ENCODE measurements around the gene ZBTB7C. TPM values are rescaled to one million over a fixed set of nuclear protein-coding genes. Genes with fewer than 3 reads are reported as not detected.

Gene ZBTB7C
- total RNA-seq, 1 experiment from 2014 or later, result 0.18 TPM

- H3K27me3 ChIP-seq (replicated peaks; ENCODE audit: control insufficient read depth, insufficient read depth, low read length), result no peaks in the 10 kb centered on the region
Observed at GRCh38 chr18:48419277-48420022, 10.3 kb upstream of the ZBTB7C start.

GRCh38 chr18:48418539-48419276 lies 9.5 kb upstream of the ZBTB7C start:
- Histone ChIP-seq H3K4me1 (no peaks in the 10 kb centered on the region), H3K27me3 (replicated peaks; ENCODE audit: control insufficient read depth, insufficient read depth, low read length) (no peaks in the 10 kb centered on the region), H3K36me3 (ENCODE audit: control insufficient read depth, insufficient read depth, low read length) (no peaks in the 10 kb centered on the region), H3K9me3 (no peaks in the 10 kb centered on the region), H3K4me3 (ENCODE audit: low read depth, low read length) (no peak overlapping the region)
- Mint-ChIP-seq H3K4me1 (ENCODE audit: low read depth, unreplicated experiment) (no peaks in the 10 kb centered on the region), H3K4me3 (ENCODE audit: unreplicated experiment) (no peak overlapping the region), H3K9me3 (ENCODE audit: unreplicated experiment) (no peaks in the 10 kb centered on the region), H3K27ac (ENCODE audit: unreplicated experiment) (no peak overlapping the region), H3K27me3 (ENCODE audit: insufficient read depth, unreplicated experiment) (peaks cover 22% of the 10 kb centered on the region), H3K36me3 (ENCODE audit: insufficient read depth, unreplicated experiment) (no peaks in the 10 kb centered on the region)
- no peak for TF ChIP-seq CTCF (IDR thresholded peaks at IDR 0.05; ENCODE audit: insufficient read depth in 1 of 2, low read depth in 1 of 2, low read length in 1 of 2, severe bottlenecking in 1 of 2, unreplicated experiment in 1 of 2)
- no peak for DNase-seq
- ChIA-PET CTCF (no interaction called here), POLR2A (no interaction called here)
- intact Hi-C loops (cut with micrococcal nuclease; ENCODE audit: unreplicated experiment), result no loop called here
- BruUV-seq (replicated peaks), result no TSS peak

More at GRCh38 chr18:48419277-48420022, 10.3 kb upstream of the ZBTB7C start:
- no peaks in the 10 kb centered on the region for H3K36me3 ChIP-seq (ENCODE audit: control insufficient read depth, insufficient read depth, low read length)
- DNase-seq, result peak in 1 of 2 experiments; percentile 12
- no peak overlapping the region for H3K4me3 ChIP-seq (ENCODE audit: low read depth, low read length)
- CTCF ChIA-PET, result no interaction called here
- peaks cover 24% of the 10 kb centered on the region for H3K27me3 Mint-ChIP-seq (ENCODE audit: insufficient read depth, unreplicated experiment)
- no peaks in the 10 kb centered on the region for H3K9me3 ChIP-seq
- H3K4me1 Mint-ChIP-seq (ENCODE audit: low read depth, unreplicated experiment), result no peaks in the 10 kb centered on the region
- TF ChIP-seq CTCF (IDR thresholded peaks at IDR 0.05; ENCODE audit: insufficient read depth in 1 of 2, low read depth in 1 of 2, low read length in 1 of 2, severe bottlenecking in 1 of 2, unreplicated experiment in 1 of 2), result peak in 1 of 2 experiments; percentile 16
- H3K4me1 ChIP-seq, result no peaks in the 10 kb centered on the region
- no TSS peak for BruUV-seq (replicated peaks)
- POLR2A ChIA-PET, result no interaction called here
- H3K27ac Mint-ChIP-seq (ENCODE audit: unreplicated experiment), result no peak overlapping the region
- H3K36me3 Mint-ChIP-seq (ENCODE audit: insufficient read depth, unreplicated experiment), result no peaks in the 10 kb centered on the region
- H3K4me3 Mint-ChIP-seq (ENCODE audit: unreplicated experiment), result no peak overlapping the region
- intact Hi-C loops (cut with micrococcal nuclease; ENCODE audit: unreplicated experiment), result no loop called here
- no peaks in the 10 kb centered on the region for H3K9me3 Mint-ChIP-seq (ENCODE audit: unreplicated experiment)

- ChIA-PET CTCF (no interaction called here), POLR2A (no interaction called here)
- no peaks in the 10 kb centered on the region for H3K27me3 ChIP-seq (replicated peaks; ENCODE audit: control insufficient read depth, insufficient read depth, low read length)
- Mint-ChIP-seq H3K27ac (ENCODE audit: unreplicated experiment) (no peak overlapping the region), H3K4me1 (ENCODE audit: low read depth, unreplicated experiment) (no peaks in the 10 kb centered on the region), H3K4me3 (ENCODE audit: unreplicated experiment) (no peak overlapping the region), H3K27me3 (ENCODE audit: insufficient read depth, unreplicated experiment) (peaks cover 19% of the 10 kb centered on the region), H3K9me3 (ENCODE audit: unreplicated experiment) (no peaks in the 10 kb centered on the region), H3K36me3 (ENCODE audit: insufficient read depth, unreplicated experiment) (no peaks in the 10 kb centered on the region)
- no peaks in the 10 kb centered on the region for H3K36me3 ChIP-seq (ENCODE audit: control insufficient read depth, insufficient read depth, low read length)
- no peak for DNase-seq
- TF ChIP-seq CTCF (IDR thresholded peaks at IDR 0.05; ENCODE audit: insufficient read depth in 1 of 2, low read depth in 1 of 2, low read length in 1 of 2, severe bottlenecking in 1 of 2, unreplicated experiment in 1 of 2), result no peak
- H3K4me1 ChIP-seq, result no peaks in the 10 kb centered on the region
- no TSS peak for BruUV-seq (replicated peaks)
- H3K9me3 ChIP-seq, result no peaks in the 10 kb centered on the region
- intact Hi-C loops (cut with micrococcal nuclease; ENCODE audit: unreplicated experiment), result no loop called here
- H3K4me3 ChIP-seq (ENCODE audit: low read depth, low read length), result no peak overlapping the region
Observed at GRCh38 chr18:48417985-48418384, 8.8 kb upstream of the ZBTB7C start.
